HepG2 (cell line): ENCODE results near the gene DSTN. TPM values are rescaled to one million over a fixed set of nuclear protein-coding genes. Genes with fewer than 3 reads are reported as not detected.
A peak's percentile ranks its signal among the peaks of the same experiment; 100 is the strongest.

Source experiments
- HHEX ChIP-seq: IDR thresholded peaks from 2 replicates; pipeline ENCODE4 v1.6.1; 2016; ENCODE audit warnings: control low read depth
- HMG20A ChIP-seq: IDR thresholded peaks from 2 replicates; pipeline ENCODE4 v1.6.1; 2016; ENCODE audit warnings: borderline replicate concordance
- NFYC ChIP-seq: IDR thresholded peaks from 2 replicates; pipeline ENCODE4 v1.6.1; 2016; ENCODE audit warnings: missing genetic modification reagents, missing compliant biosample characterization
- NR2F2 ChIP-seq: IDR thresholded peaks from 2 replicates; pipeline ENCODE4 v1.6.1; 2012; ENCODE audit warnings: low read depth, inconsistent platforms, borderline replicate concordance
- NR3C1 ChIP-seq: sonication (generic); formaldehyde crosslinking; IDR thresholded peaks from 2 replicates; pipeline ENCODE4 v1.4.0; 2020; ENCODE audit warnings: missing genetic modification reagents
- REXO4 ChIP-seq: sonication (generic); formaldehyde crosslinking; IDR thresholded peaks from 2 replicates; pipeline ENCODE4 v1.8.0; 2022; ENCODE audit warnings: missing genetic modification reagents, mild to moderate bottlenecking, borderline replicate concordance
- SALL2 ChIP-seq: sonication (generic); formaldehyde crosslinking; IDR thresholded peaks from 2 replicates; pipeline ENCODE4 v1.8.1; 2023; ENCODE audit warnings: mild to moderate bottlenecking, missing genetic modification reagents, inconsistent platforms
- SRF ChIP-seq: IDR thresholded peaks from 2 replicates; pipeline ENCODE4 v1.6.1; 2011; ENCODE audit warnings: mild to moderate bottlenecking, low read depth, low read length, moderate library complexity
- ZBTB20 ChIP-seq: sonication (generic); formaldehyde crosslinking; IDR thresholded peaks from 2 replicates; pipeline ENCODE4 v1.8.1; 2023; ENCODE audit warnings: missing genetic modification reagents, low read depth, mild to moderate bottlenecking, borderline replicate concordance
- ZNF121 ChIP-seq: sonication (generic); formaldehyde crosslinking; IDR thresholded peaks from 2 replicates; pipeline ENCODE4 v1.5.0; 2020; ENCODE audit warnings: mild to moderate bottlenecking, missing genetic modification reagents
- ZNF263 ChIP-seq: sonication (generic); formaldehyde crosslinking; IDR thresholded peaks from 2 replicates; pipeline ENCODE4 v1.4.0; 2020; ENCODE audit warnings: missing genetic modification reagents
- ZNF569 ChIP-seq: sonication (generic); formaldehyde crosslinking; IDR thresholded peaks from 2 replicates; pipeline ENCODE4 v1.5.0; 2020; ENCODE audit warnings: mild to moderate bottlenecking, missing genetic modification reagents, moderate library complexity, borderline replicate concordance
- ZNF781 ChIP-seq: sonication (generic); formaldehyde crosslinking; IDR thresholded peaks from 2 replicates; pipeline ENCODE4 v1.5.1; 2020; ENCODE audit warnings: borderline replicate concordance, mild to moderate bottlenecking, missing genetic modification reagents; ENCODE audit errors: not compliant biosample characterization
- ZNF878 ChIP-seq: sonication (generic); formaldehyde crosslinking; IDR thresholded peaks from 2 replicates; pipeline ENCODE4 v1.8.1; 2023; ENCODE audit warnings: mild to moderate bottlenecking, missing genetic modification reagents, moderate library complexity
- polyA plus RNA-seq, 8 experiments: library from polyadenylated mRNA; depleted of rRNA in 3 of 8; stranded (reverse) in 7 of 8; unstranded in 1 of 8; fragments of >200 nt; fragmentation: Illumina TruSeq in 4 of 8; extraction: Trizol in 4 of 8; gene quantifications; 2 replicates each; pipeline versions ENCODE4 v1.2.1 to v1.2.3, GENCODE V29; 2011 to 2016; ENCODE audit warnings: low read depth in 4 of 8, missing spikeins in 1 of 8, mixed read lengths in 1 of 8; ENCODE audit not compliant: insufficient read depth in 1 of 8
- total RNA-seq, 5 experiments: library from RNA; depleted of rRNA; stranded (reverse); fragments of >200 nt; fragmentation: Illumina TruSeq; extraction: Trizol; gene quantifications; 2 replicates each; pipeline ENCODE4 v1.2.3, GENCODE V29; 2016; ENCODE audit warnings: low read depth in 1 of 5
- TF ChIP-seq, protein P1 (sequence below): sonication (generic); formaldehyde crosslinking; IDR thresholded peaks from 2 replicates; pipeline ENCODE4 v1.4.0; 2020; ENCODE audit warnings: missing genetic modification reagents
- TF ChIP-seq, protein P2 (sequence below): sonication (generic); formaldehyde crosslinking; IDR thresholded peaks from 2 replicates; pipeline ENCODE4 v1.4.0; 2020; ENCODE audit warnings: missing genetic modification reagents
- TF ChIP-seq, protein P3 (sequence below): sonication (generic); formaldehyde crosslinking; IDR thresholded peaks from 2 replicates; pipeline ENCODE4 v1.4.0; 2020; ENCODE audit warnings: missing genetic modification reagents, mild to moderate bottlenecking, borderline replicate concordance
- TF ChIP-seq, protein P4 (sequence below): sonication (generic); formaldehyde crosslinking; IDR thresholded peaks from 2 replicates; pipeline ENCODE4 v1.4.0; 2020; ENCODE audit warnings: missing genetic modification reagents
- TF ChIP-seq, protein P5 (sequence below): sonication (generic); formaldehyde crosslinking; IDR thresholded peaks from 2 replicates; pipeline ENCODE4 v1.4.0; 2020; ENCODE audit warnings: missing genetic modification reagents

DSTN gene
- total and polyA plus RNA-seq, 2 of the 13 experiments (the other 11 are each of a cell fraction or from before 2014, with no cell fraction given), result 27.6 to 106 TPM

DNA sequence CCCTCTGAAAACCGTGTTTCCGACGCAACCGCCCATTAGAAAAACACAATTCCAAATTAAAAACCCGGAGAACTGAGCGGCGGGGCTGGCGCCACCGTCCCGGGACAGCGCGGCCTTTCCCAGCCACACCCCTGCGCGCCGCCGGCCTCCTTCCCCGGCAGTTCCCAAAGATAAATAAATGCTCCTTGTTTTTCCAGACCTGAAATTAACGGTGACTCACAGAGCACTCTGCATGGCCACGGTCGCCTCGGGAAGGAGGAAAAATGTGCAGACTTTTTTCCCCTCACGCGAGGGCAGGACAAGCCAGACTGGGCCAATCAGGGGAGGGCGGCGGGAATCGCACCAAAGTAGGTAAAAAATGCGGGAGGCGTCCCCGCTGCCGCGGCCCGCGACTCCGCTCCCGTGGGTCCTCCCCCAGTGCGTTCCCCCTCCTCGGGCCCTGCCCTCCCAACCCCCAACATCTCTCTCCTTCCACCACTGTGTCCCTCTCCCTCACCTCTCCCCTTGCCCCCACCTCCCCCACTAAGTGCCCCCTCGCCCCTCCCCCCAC is 828 bp upstream of the DSTN start (continued):
- TF ChIP-seq NR2F2, result no peak
- TF ChIP-seq, protein P1, sequence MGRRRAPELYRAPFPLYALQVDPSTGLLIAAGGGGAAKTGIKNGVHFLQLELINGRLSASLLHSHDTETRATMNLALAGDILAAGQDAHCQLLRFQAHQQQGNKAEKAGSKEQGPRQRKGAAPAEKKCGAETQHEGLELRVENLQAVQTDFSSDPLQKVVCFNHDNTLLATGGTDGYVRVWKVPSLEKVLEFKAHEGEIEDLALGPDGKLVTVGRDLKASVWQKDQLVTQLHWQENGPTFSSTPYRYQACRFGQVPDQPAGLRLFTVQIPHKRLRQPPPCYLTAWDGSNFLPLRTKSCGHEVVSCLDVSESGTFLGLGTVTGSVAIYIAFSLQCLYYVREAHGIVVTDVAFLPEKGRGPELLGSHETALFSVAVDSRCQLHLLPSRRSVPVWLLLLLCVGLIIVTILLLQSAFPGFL (CRISPR knock-in tag), result no peak
- TF ChIP-seq, protein P2, sequence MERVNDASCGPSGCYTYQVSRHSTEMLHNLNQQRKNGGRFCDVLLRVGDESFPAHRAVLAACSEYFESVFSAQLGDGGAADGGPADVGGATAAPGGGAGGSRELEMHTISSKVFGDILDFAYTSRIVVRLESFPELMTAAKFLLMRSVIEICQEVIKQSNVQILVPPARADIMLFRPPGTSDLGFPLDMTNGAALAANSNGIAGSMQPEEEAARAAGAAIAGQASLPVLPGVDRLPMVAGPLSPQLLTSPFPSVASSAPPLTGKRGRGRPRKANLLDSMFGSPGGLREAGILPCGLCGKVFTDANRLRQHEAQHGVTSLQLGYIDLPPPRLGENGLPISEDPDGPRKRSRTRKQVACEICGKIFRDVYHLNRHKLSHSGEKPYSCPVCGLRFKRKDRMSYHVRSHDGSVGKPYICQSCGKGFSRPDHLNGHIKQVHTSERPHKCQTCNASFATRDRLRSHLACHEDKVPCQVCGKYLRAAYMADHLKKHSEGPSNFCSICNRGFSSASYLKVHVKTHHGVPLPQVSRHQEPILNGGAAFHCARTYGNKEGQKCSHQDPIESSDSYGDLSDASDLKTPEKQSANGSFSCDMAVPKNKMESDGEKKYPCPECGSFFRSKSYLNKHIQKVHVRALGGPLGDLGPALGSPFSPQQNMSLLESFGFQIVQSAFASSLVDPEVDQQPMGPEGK (CRISPR knock-in tag), result peak; percentile 85
- TF ChIP-seq ZNF569 (CRISPR knock-in tag), result no peak
- TF ChIP-seq ZNF121, result peak; percentile 79; the same call in 1 of the 2 replicates
- TF ChIP-seq REXO4, result no peak
- peak; percentile 88 for TF ChIP-seq ZNF263 (CRISPR knock-in tag)
- TF ChIP-seq ZBTB20 (CRISPR knock-in tag), result no peak
- TF ChIP-seq, protein P3, sequence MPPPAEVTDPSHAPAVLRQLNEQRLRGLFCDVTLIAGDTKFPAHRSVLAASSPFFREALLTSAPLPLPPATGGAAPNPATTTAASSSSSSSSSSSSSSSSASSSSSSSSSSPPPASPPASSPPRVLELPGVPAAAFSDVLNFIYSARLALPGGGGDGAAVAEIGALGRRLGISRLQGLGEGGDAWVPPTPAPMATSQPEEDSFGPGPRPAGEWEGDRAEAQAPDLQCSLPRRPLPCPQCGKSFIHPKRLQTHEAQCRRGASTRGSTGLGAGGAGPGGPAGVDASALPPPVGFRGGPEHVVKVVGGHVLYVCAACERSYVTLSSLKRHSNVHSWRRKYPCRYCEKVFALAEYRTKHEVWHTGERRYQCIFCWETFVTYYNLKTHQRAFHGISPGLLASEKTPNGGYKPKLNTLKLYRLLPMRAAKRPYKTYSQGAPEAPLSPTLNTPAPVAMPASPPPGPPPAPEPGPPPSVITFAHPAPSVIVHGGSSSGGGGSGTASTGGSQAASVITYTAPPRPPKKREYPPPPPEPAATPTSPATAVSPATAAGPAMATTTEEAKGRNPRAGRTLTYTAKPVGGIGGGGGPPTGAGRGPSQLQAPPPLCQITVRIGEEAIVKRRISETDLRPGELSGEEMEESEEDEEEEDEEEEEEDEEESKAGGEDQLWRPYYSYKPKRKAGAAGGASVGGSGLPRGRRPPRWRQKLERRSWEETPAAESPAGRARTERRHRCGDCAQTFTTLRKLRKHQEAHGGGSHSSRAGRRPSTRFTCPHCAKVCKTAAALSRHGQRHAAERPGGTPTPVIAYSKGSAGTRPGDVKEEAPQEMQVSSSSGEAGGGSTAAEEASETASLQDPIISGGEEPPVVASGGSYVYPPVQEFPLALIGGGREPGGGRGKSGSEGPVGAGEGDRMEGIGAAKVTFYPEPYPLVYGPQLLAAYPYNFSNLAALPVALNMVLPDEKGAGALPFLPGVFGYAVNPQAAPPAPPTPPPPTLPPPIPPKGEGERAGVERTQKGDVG (CRISPR knock-in tag), result no peak
- peak; percentile 68 for TF ChIP-seq NFYC (CRISPR knock-in tag)
- TF ChIP-seq HMG20A, result peak; percentile 44; the same call in 1 of the 2 replicates
- TF ChIP-seq SRF, result peak; percentile 85; the same call in 1 of the 2 replicates
- TF ChIP-seq, protein P4, sequence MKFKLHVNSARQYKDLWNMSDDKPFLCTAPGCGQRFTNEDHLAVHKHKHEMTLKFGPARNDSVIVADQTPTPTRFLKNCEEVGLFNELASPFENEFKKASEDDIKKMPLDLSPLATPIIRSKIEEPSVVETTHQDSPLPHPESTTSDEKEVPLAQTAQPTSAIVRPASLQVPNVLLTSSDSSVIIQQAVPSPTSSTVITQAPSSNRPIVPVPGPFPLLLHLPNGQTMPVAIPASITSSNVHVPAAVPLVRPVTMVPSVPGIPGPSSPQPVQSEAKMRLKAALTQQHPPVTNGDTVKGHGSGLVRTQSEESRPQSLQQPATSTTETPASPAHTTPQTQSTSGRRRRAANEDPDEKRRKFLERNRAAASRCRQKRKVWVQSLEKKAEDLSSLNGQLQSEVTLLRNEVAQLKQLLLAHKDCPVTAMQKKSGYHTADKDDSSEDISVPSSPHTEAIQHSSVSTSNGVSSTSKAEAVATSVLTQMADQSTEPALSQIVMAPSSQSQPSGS (CRISPR knock-in tag), result no peak
- no peak for TF ChIP-seq NR3C1 (CRISPR knock-in tag)
- TF ChIP-seq ZNF781 (CRISPR knock-in tag), result no peak
- no peak for TF ChIP-seq ZNF878 (CRISPR knock-in tag)
- no peak for TF ChIP-seq HHEX (CRISPR knock-in tag)
- peak; percentile 34; the same call in 1 of the 2 replicates for TF ChIP-seq SALL2 (CRISPR knock-in tag)
- TF ChIP-seq, protein P5, sequence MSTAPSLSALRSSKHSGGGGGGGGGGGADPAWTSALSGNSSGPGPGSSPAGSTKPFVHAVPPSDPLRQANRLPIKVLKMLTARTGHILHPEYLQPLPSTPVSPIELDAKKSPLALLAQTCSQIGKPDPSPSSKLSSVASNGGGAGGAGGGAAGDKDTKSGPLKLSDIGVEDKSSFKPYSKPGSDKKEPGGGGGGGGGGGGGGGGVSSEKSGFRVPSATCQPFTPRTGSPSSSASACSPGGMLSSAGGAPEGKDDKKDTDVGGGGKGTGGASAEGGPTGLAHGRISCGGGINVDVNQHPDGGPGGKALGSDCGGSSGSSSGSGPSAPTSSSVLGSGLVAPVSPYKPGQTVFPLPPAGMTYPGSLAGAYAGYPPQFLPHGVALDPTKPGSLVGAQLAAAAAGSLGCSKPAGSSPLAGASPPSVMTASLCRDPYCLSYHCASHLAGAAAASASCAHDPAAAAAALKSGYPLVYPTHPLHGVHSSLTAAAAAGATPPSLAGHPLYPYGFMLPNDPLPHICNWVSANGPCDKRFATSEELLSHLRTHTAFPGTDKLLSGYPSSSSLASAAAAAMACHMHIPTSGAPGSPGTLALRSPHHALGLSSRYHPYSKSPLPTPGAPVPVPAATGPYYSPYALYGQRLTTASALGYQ (CRISPR knock-in tag), result 0 out of 2 replicates have a peak, but pooled peaks have one; percentile 48
